Vagina (tissue), 2 donors: ENCODE measurements around the gene AURKA. TPM values are rescaled to one million over a fixed set of nuclear protein-coding genes. Genes with fewer than 3 reads are reported as not detected.

Experiments
- DNase-seq, 2 donors: peaks; one replicate each; pipeline ENCODE4 v3.0.0-alpha.2; 2017; ENCODE audit errors: extremely low spot score in 2 of 2
- H3K27ac ChIP-seq: fragments of 200-600 bp; sonication (generic); one replicate; pipeline ENCODE4 v1.5.1; 2019
- H3K27me3 ChIP-seq: fragments of 200-600 bp; sonication (generic); one replicate; pipeline ENCODE4 v1.5.1; 2019
- H3K36me3 ChIP-seq, 2 donors: fragments of 200-600 bp; sonication (generic); one replicate each; pipeline ENCODE4 v1.5.1; 2017 to 2019
- H3K4me1 ChIP-seq: fragments of 200-600 bp; sonication (generic); one replicate; pipeline ENCODE4 v1.5.1; 2019
- H3K4me3 ChIP-seq, 2 donors: fragments of 200-600 bp; sonication (generic); 1 replicate in 1 of 2; 2 replicates in 1 of 2; pipeline ENCODE4 v1.5.1; 2016 to 2019
- H3K9me3 ChIP-seq: fragments of 200-600 bp; sonication (generic); one replicate; pipeline ENCODE4 v1.5.1; 2019
- CTCF ChIP-seq, 3 experiments: fragments of 450-650 bp in 2 of 3; fragments of 200-600 bp in 1 of 3; sonication (generic) in 1 of 3; IDR thresholded peaks; one replicate each; pipeline ENCODE4 v1.5.1; 2017 to 2019; ENCODE audit warnings: antibody characterized with exemption in 3 of 3, mild to moderate bottlenecking in 2 of 3, moderate library complexity in 2 of 3
- POLR2A ChIP-seq, 2 donors: fragments of 450-650 bp; IDR thresholded peaks; one replicate each; pipeline ENCODE4 v1.6.1; 2017; ENCODE audit warnings: antibody characterized with exemption in 2 of 2, mild to moderate bottlenecking in 2 of 2, moderate library complexity in 2 of 2
- POLR2AphosphoS5 ChIP-seq, 2 donors: sonication (generic); formaldehyde crosslinking; IDR thresholded peaks; one replicate each; pipeline ENCODE4 v1.9.0; 2017; ENCODE audit warnings: antibody characterized with exemption in 2 of 2, mild to moderate bottlenecking in 2 of 2, low read depth in 1 of 2; ENCODE audit not compliant: insufficient read depth in 1 of 2
- intact Hi-C: fragments of 100-400 bp; cut with DNase I; formaldehyde crosslinking; loops from one replicate; pipeline ENCODE4 v1.15.1; 2023
- total RNA-seq: library from RNA; depleted of rRNA; stranded (reverse); fragments of >200 nt; gene quantifications from one replicate; pipeline ENCODE4 v1.2.3, GENCODE V29; 2016

AURKA gene
- total RNA-seq, 1 donor from 2014 or later = 2.2 TPM

DNA sequence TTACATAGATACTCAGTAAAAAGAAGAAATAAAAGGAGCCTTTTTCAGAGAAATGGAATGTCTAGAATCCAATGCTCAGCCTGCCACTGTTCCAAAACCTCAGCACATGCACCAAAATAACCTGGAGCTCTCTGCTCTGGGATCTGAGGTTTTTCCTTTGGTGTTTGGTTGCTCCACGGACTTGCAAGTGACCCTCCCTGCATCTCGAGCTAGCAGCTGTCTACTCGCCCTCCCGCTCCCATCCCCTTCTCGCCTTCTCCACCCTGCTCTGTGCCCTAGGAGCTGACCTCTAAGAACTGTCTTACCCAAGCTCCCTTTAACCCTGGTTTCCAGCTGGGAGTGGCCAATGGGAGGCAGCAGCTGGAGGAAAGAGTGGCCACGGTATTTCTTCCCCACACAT is 68.4 kb downstream of the AURKA start:
- DNase-seq = no peak
- Histone ChIP-seq H3K36me3 (no peaks in the 10 kb centered on the region), H3K27ac (no peak overlapping the region), H3K4me1 (peaks cover 14% of the 10 kb centered on the region), H3K27me3 (no peaks in the 10 kb centered on the region), H3K9me3 (no peaks in the 10 kb centered on the region), H3K4me3 (no peak overlapping the region)
- intact Hi-C loops = no loop called here
- no peak for TF ChIP-seq CTCF (IDR thresholded peaks at IDR 0.05)
- no peak for TF ChIP-seq POLR2A (IDR thresholded peaks at IDR 0.05)
- TF ChIP-seq POLR2AphosphoS5 (IDR thresholded peaks at IDR 0.05; ENCODE audit: insufficient read depth in 1 of 2, low read depth in 1 of 2) = no peak

GRCh38 chr20:56323206-56323605 is 68.8 kb downstream of the AURKA start:
- TF ChIP-seq POLR2AphosphoS5 (IDR thresholded peaks at IDR 0.05; ENCODE audit: insufficient read depth in 1 of 2, low read depth in 1 of 2) (no peak), POLR2A (IDR thresholded peaks at IDR 0.05) (no peak), CTCF (IDR thresholded peaks at IDR 0.05) (no peak)
- H3K9me3 ChIP-seq = no peaks in the 10 kb centered on the region
- H3K36me3 ChIP-seq = no peaks in the 10 kb centered on the region
- no peaks in the 10 kb centered on the region for H3K27me3 ChIP-seq
- H3K4me1 ChIP-seq = peaks cover 14% of the 10 kb centered on the region
- intact Hi-C loops = no loop called here
- H3K4me3 ChIP-seq = no peak overlapping the region
- no peak overlapping the region for H3K27ac ChIP-seq
- no peak for DNase-seq

- TF ChIP-seq POLR2AphosphoS5 (IDR thresholded peaks at IDR 0.05; ENCODE audit: insufficient read depth in 1 of 2, low read depth in 1 of 2) (no peak), POLR2A (IDR thresholded peaks at IDR 0.05) (no peak), CTCF (IDR thresholded peaks at IDR 0.05) (no peak)
- intact Hi-C loops = no loop called here
- H3K27ac ChIP-seq = no peak overlapping the region
Measured at GRCh38 chr20:56322681-56323080, 69.3 kb downstream of the AURKA start.

More at GRCh38 chr20:56322681-56323080, 69.3 kb downstream of the AURKA start:
- no peaks in the 10 kb centered on the region for H3K36me3 ChIP-seq
- H3K4me3 ChIP-seq = no peak overlapping the region
- no peaks in the 10 kb centered on the region for H3K9me3 ChIP-seq
- DNase-seq = no peak
- H3K27me3 ChIP-seq = no peaks in the 10 kb centered on the region
- peaks cover 14% of the 10 kb centered on the region for H3K4me1 ChIP-seq

Other genes starting within 250 kb of the AURKA start
- not detected for gene MC3R, start 143.5 kb downstream of the AURKA start, total RNA-seq
- gene FAM210B, start 33.2 kb downstream of the AURKA start, total RNA-seq = 46.4 TPM
- 27.0 TPM for gene CSTF1, start 430 bp upstream of the AURKA start, total RNA-seq
- gene CASS4, start 20.0 kb upstream of the AURKA start, total RNA-seq = 0.74 TPM
- gene RTF2, start 76.4 kb upstream of the AURKA start, total RNA-seq = 47.1 TPM
- gene FAM209A, start 132.5 kb upstream of the AURKA start, total RNA-seq = not detected
- gene FAM209B, start 141.0 kb upstream of the AURKA start, total RNA-seq = not detected
- 20.6 TPM for gene TFAP2C, start 237.1 kb upstream of the AURKA start, total RNA-seq